HepG2 (cell line): ENCODE data around the gene TXNL4A.

ENCODE experiments used
- ETS1 ChIP-seq: sonication (generic); formaldehyde crosslinking; IDR thresholded peaks from 2 replicates; pipeline ENCODE4 v1.4.0; 2020; ENCODE audit warnings: missing genetic modification reagents
- JUND ChIP-seq: sonication (generic); formaldehyde crosslinking; IDR thresholded peaks from 2 replicates; pipeline ENCODE4 v1.8.0; 2022; ENCODE audit warnings: mild to moderate bottlenecking, missing genetic modification reagents
- PCBP2 ChIP-seq: fragments of 200-400 bp; formaldehyde crosslinking; optimal IDR thresholded peaks from 2 replicates; pipeline ENCODE3; 2018; ENCODE audit warnings: low read length, low read depth; ENCODE audit not compliant: poor library complexity, severe bottlenecking
- RFX5 ChIP-seq: IDR thresholded peaks from 2 replicates; pipeline ENCODE4 v1.6.1; 2011; ENCODE audit warnings: low read depth, low read length, improper control_type of control experiment
- TCF7L2 ChIP-seq: IDR thresholded peaks from 2 replicates; pipeline ENCODE4 v1.6.1; 2011; ENCODE audit warnings: mild to moderate bottlenecking, low read depth, low read length, moderate library complexity
- ZNF768 ChIP-seq: sonication (generic); formaldehyde crosslinking; IDR thresholded peaks from 2 replicates; pipeline ENCODE4 v1.4.0; 2020; ENCODE audit warnings: missing genetic modification reagents

GRCh38 chr18:79991494-79991893, 3.1 kb upstream of the TXNL4A start:
- TF ChIP-seq JUND (no peak), ETS1 (CRISPR knock-in tag) (no peak), PCBP2 (no peak), ZNF768 (CRISPR knock-in tag) (no peak), RFX5 (no peak), TCF7L2 (no peak)
